ENCODE measurements around the gene FASN.

GRCh38 chr17:82090549-82091263 lies 7.3 kb downstream of the FASN start:
- no peak for TF ChIP-seq CTCF (IDR thresholded peaks at IDR 0.05)
- TF ChIP-seq EP300 (IDR thresholded peaks at IDR 0.05), result no peak
